HG03097 (cell line): Measurements from ENCODE around the gene RASSF10.

Experiments used
- ATAC-seq: cut with Tn5 transposase; IDR thresholded peaks from one replicate; pipeline ENCODE4 v1.9.1; 2021; ENCODE audit not compliant: unreplicated experiment, low FRiP score

Gene RASSF10

GRCh38 chr11:13053255-13053917 lies 44.3 kb downstream of the RASSF10 start:
- no peak for ATAC-seq

GRCh38 chr11:13054278-13054677 lies 45.2 kb downstream of the RASSF10 start:
- no peak for ATAC-seq

- no peak for ATAC-seq
Observed at GRCh38 chr11:13055200-13055599, 46.1 kb downstream of the RASSF10 start.

- no peak for ATAC-seq
Observed at GRCh38 chr11:13061294-13061990, 52.3 kb downstream of the RASSF10 start.
